HT1080 (cell line): ENCODE results near the gene MALSU1. TPM values are rescaled to one million over a fixed set of nuclear protein-coding genes. Genes with fewer than 3 reads are reported as not detected.

Experiments
- DNase-seq: peaks from one replicate; pipeline ENCODE4 v3.0.0-alpha.2; 2015; ENCODE audit warnings: low read depth
- polyA plus RNA-seq, 2 experiments: library from polyadenylated mRNA; depleted of rRNA; stranded (reverse); fragments of >200 nt; gene quantifications; 2 replicates each; pipeline ENCODE4 v1.2.3, GENCODE V29; 2015
- total RNA-seq: library from RNA; depleted of rRNA; stranded (reverse); fragments of >200 nt; shearing (Covaris generic); gene quantifications from 2 replicates; pipeline ENCODE4 v1.2.3, GENCODE V29; 2014; rRNA removed

The MALSU1 gene
- total RNA-seq: 105 and 129 TPM in 2 replicates
- polyA plus RNA-seq (2015; cell fraction: cytosol; rRNA removed): 88.6 TPM in 2 replicates
- polyA plus RNA-seq (2015; cell fraction: nucleus; rRNA removed): 33.2 and 39.0 TPM in 2 replicates

DNA sequence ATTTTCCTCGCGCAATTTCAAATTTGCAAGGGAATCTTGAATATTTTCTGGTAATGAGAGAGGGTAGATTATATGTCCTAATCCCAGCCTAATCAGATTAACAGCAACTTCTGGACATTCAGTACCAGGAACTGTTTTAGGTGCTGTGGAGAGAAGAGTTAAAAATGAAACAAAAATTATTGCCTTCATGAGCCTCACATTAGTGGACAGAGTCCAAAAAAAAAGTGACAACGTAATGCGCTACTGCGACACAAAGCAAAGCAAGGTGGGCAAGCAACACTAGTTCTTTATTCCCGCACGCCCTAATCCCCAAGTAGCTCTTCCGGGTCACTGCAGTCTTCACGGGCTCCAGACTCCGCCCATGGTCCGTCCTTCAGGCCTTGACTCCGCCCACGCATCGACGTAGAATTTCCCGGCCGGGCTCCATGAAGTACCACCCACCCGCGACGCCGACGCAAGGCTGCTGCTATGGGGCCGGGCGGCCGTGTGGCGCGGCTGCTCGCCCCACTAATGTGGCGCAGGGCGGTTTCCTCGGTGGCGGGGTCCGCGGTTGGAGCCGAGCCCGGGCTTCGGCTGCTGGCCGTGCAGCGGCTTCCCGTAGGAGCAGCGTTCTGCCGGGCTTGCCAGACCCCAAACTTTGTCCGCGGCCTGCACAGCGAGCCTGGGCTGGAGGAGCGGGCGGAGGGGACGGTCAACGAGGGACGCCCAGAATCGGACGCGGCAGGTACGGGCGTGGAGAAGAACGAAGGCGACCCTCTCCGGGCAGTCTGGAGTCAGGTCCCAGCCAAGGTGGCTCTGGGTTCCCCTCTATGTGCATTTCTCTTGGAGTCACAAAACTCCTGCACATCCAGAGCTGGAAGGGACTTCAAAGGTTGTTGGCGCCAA lies at the start of gene MALSU1:
TSS of gene MALSU1 (plus strand) at position 455 of the 885 bp plus-strand sequence. CDS start at position 469, 14 bp downstream.
- DNase-seq: peak; percentile 95

DNA sequence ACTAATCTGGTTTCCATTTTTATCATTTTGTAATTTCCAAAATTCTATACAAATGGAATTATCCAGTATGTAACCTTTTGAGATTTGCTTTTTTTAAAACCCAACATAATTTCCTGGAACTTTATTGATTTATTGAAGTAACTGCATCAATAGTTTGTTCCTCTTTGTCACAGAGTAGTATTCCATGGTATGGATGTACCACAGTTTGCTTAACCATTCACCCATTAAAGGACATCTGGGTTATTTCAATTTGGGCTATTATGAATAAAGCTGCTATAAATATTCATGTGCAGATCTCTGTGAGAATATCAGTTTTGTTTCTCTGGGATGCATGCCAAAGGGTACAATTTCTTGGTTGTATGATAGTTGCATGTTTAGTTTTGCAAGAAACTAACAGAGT lies 49.7 kb upstream of the MALSU1 start:
- DNase-seq: no peak

DNA sequence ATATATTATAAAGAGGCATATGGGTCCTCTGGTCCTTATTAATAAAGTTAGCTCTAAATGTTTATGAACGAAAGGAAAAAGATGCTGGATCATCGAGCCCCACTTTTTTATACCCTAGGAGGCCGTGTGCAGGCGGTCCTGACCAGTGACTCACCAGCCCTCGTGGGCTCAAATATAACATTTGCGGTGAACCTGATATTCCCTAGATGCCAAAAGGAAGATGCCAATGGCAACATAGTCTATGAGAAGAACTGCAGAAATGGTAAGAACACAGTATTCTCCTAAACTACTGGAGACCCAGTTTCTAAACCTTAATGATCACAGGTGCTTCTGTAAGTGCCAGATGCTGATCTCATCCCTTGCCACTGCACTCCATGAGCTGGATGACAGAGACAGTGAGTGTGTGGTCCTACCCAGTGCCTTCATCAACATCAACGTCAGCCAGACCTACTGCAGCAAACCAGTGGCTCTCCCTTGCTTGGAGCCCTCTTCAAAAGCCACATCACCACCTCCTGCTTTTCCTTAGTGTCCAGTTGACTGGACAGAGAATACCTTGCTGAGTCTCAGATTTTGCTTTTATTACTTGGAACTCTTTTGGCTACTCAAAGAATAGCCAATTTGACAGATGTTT lies 45.0 kb upstream of the MALSU1 start:
- peak; percentile 83 for DNase-seq

- no peak for DNase-seq
These were observed 42.4 kb upstream of the MALSU1 start for GRCh38 chr7:23256731-23257130.

GRCh38 chr7:23260371-23260770 lies 38.8 kb upstream of the MALSU1 start:
- no peak for DNase-seq

DNA sequence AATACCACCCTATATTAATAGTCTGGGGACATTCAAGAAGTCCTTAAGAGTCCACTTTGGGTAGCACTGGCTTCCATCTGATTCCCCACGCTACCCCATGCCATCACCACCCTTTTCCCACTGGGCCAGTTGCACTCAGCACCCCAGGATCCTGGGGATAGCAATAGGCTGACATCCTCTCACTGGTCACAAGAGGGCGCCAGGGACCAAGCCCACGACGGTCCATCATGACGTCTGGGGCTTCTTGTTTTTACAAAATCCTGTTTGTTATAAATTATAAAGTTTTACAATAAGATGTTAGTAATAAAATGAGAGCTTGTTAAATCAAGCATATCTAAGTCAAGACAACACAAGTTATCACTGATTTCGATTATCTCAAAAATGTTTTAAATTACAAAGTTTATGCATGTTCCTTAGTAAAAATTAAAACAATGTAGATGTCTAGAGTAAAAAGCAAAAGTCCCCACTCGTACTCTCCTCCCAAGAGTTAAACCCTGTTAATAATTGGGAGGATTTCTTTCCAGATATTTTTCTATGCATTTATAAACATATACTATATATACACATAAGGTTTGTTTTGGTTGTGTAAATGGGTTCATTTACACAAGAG lies 37.2 kb upstream of the MALSU1 start:
- peak; percentile 47 for DNase-seq

- DNase-seq: no peak
These were observed 34.2 kb upstream of the MALSU1 start for GRCh38 chr7:23264916-23265458.

DNA sequence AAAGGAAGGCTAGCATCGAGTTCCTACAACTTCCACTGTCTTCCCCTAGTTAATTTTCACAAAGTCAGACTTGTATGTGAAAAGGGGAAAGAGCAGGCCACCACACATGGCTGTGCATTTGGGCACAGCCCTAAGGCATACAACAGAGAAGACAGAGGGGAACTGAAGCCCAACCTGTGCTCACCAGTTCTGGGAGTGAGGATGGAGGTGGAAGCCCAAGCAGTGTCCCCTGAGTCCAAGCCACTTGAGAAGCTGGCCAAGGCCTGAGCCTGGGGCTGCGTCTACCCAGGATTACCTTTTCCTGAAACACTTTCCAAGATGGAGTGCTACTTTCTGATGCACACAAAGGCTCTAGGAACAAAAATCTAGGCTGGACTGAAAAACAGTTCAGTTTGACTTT lies 32.2 kb upstream of the MALSU1 start:
- no peak for DNase-seq

GRCh38 chr7:23267357-23267756 lies 31.8 kb upstream of the MALSU1 start:
- DNase-seq: no peak

DNA sequence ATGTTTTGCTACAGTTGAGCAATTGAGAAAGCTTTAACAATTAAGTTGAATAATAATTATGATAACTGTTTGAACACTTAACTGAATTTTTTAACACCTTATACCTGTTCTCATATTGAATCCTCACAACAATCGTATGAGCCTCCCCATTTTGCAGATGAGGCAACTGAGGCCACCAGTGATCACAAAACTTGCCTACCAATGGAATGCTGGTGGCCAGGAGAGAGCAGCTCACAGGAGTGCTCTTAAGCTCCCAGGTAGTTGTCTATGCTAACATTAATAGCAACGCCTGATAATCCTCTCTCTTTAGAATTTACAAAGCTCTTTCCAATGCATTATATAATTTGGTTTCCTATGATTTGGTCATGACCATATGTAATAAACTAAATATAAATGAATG lies 31.0 kb upstream of the MALSU1 start:
- DNase-seq: no peak

- DNase-seq: no peak
These were observed 30.4 kb upstream of the MALSU1 start for GRCh38 chr7:23268746-23269145.

DNA sequence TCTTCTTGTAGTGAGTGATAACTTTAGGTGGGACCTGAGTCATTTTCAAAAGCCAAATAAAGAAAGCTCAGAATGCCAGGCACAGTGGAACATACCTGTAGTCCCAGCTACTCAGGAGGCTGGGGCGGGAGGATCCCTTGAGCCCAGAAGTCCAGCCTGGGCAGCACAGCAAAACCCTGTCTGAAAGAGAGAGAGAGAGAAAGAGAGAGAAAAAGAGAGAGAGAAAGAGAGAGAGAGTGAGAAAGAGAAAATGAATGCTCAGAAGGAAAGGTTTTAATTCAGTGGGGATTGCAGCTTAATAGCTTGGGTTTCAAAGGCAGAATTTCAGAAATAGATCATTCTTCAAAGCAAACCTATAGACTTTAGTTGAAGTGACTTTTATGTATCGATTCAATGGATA lies 26.9 kb upstream of the MALSU1 start:
- DNase-seq: no peak

DNA sequence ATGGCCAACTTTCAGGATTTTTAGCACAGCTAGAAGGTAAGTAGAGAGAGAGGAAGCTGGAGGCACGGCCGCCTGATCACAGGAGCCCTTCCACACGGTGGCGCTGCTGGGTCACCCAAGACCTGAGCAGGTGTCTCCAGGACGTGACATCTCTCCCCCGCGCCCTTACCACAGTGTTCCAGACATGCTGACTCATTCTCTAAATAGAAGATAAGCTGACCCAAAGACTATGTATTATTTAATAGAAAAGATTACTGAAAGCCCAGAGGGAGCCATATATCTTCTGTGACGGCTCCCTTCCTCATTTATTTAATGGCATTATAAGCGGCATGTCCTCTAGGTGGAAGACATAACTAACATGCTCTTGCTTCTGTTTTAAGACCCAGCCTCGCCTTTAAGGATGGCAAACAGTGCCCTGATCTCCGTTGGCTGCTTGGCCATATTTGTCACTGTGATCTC lies 26.0 kb upstream of the MALSU1 start:
- DNase-seq: peak; percentile 91

GRCh38 chr7:23275912-23276311 lies 23.2 kb upstream of the MALSU1 start:
- DNase-seq: no peak

DNA sequence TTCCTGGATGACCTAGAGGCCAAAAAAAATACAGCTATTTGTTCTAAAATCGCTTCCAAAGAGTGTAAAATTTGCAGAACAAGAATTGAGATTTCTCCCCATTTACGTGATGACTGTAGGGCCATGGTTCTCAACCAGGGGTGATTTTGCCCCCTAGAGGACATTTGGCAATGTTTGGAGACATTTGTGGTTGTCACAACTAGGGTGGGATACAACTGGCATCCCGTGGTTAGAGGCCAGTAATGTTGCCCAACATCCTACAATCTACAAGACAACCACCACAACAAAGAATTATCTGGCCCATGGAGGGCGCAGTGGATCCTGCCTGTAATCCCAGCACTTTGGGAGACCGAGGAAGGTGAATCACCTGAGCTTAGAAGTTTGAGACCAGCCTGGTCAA lies 22.8 kb upstream of the MALSU1 start:
- no peak for DNase-seq

- DNase-seq: no peak
These were observed 22.2 kb upstream of the MALSU1 start for GRCh38 chr7:23276947-23277346.

- DNase-seq: peak; percentile 63
These were observed 21.7 kb upstream of the MALSU1 start for GRCh38 chr7:23277359-23277989.

DNA sequence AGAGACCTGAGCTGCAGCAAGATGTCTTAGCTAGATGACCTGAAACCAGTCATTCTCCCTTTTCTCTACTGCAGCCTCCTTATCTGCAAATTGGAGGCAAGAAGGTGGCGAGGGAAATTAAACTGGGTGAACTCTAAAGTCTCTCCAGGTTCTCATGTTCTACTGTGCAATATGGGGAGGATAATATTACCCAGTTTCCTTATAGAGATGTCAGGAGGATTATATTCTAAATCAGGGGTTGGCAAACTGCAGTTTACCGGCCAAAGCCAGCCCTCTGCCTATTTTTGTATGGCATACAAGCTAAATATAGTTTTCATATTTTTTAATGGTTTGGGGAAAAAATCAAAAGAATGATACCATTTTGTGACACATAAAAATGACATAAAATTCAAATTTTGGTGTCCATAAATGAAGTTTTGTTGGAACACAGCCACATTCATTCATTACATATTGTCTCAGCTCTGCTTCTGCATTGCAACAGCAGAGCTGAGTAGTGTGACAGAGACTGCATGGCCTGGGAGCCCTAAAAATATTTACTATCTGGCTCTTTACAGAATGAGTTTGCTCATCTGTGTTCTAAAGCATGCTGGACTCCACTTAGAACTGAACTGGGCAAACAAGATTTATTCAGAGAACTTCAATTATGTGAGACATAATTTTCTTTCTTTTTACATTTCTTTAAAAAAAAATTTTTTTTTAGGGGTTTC lies 19.2 kb upstream of the MALSU1 start:
- no peak for DNase-seq

- DNase-seq: no peak
These were observed 16.1 kb upstream of the MALSU1 start for GRCh38 chr7:23283086-23283485.

DNA sequence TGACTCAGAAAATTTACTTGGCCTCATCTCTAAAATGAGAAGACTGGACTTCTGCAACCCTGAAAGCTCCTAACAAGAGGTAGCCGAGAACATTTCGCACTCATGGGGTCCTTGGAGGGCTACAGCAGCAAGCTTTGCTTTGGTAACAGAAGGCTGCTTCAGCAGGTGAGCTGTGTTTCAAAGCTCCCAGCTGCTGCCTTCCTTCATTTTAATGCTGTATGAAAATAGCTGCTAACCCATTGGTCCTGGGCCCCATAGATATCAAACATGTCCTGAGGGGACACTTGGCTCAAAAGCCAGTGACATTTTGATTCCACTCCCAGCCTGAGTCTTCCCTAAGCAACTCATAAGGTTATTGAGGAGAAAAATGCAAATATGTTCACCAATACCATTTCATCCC lies 14.3 kb upstream of the MALSU1 start:
- no peak for DNase-seq
